ENCODE data around the gene ISL1.

DNA sequence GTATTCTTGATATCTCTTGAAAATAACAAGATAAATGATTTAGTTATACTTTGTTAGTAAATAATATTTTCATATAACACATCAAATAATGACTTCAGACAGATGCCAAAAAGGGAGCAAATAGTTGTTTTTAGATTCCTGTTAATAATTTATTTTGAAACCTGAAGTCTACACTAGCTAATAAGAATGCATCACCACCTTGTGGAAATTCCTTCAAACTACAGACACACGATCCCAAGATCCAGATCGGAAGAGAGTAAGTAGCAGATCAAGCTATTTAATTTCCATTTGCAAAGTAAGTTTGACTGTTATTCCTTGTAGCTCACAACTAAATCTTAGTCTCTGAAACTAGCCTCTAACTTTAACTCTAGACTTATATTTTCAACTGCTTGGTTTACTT is 35.5 kb upstream of the ISL1 start:
- TF ChIP-seq CTCF (conservative IDR thresholded peaks at IDR 0.05 in 1 of 2, IDR thresholded peaks at IDR 0.05 in 1 of 2; ENCODE audit: extremely low read depth in 1 of 2, insufficient read depth in 1 of 2, low read depth in 1 of 2, low read length in 2 of 2) = peak; percentile 25 to 47
- TF ChIP-seq EZH2 (IDR thresholded peaks at IDR 0.05; ENCODE audit: borderline replicate concordance, low read length) = no peak
